Activated CD4-positive, alpha-beta T cell treated with anti-CD3 and anti-CD28 coated beads for 36 hours (primary cell): Measurements from ENCODE around the gene OR3A2. TPM values are rescaled to one million over a fixed set of nuclear protein-coding genes. Genes with fewer than 3 reads are reported as not detected.
"Not testable (repeated sequence)": the region's sequence is repeated elsewhere in the genome, so short reads cannot be mapped to it uniquely, and the experiment has no call there.

Experiments
- ATAC-seq: fragments of 200-7000 bp; cut with Tn5 transposase; one replicate; pipeline ENCODE4 v1.10.0; 2021; ENCODE audit warnings: mild to moderate bottlenecking, moderate library complexity
- CTCF ChIA-PET: fragments of 350-600 bp; sonication (Branson Sonifier 250); formaldehyde crosslinking; loops from one replicate; lab custom pipeline; 2021; ENCODE audit warnings: antibody characterized with exemption; lab: Charles Lee
- POLR2A ChIA-PET: fragments of 350-600 bp; sonication (Branson Sonifier 250); formaldehyde crosslinking; loops from one replicate; lab custom pipeline; 2021; ENCODE audit warnings: antibody characterized with exemption, inconsistent platforms; lab: Charles Lee
- DNase-seq: peaks from one replicate; pipeline ENCODE4 v3.0.0-alpha.2; 2020
- H3K27ac Mint-ChIP-seq: one replicate; pipeline ENCODE4 v1.8.0; 2021; ENCODE audit warnings: mixed read lengths
- H3K27me3 Mint-ChIP-seq: one replicate; pipeline ENCODE4 v1.8.0; 2021; ENCODE audit warnings: mixed read lengths
- H3K36me3 Mint-ChIP-seq: one replicate; pipeline ENCODE4 v1.8.0; 2021; ENCODE audit warnings: low read depth, mixed read lengths
- H3K4me1 Mint-ChIP-seq: one replicate; pipeline ENCODE4 v1.8.0; 2021; ENCODE audit warnings: mixed read lengths
- H3K4me3 Mint-ChIP-seq: one replicate; pipeline ENCODE4 v1.8.0; 2021; ENCODE audit warnings: mild to moderate bottlenecking, moderate library complexity, mixed read lengths
- H3K9me3 Mint-ChIP-seq: one replicate; pipeline ENCODE4 v1.8.0; 2021; ENCODE audit warnings: low read depth, mixed read lengths
- intact Hi-C, 2 experiments: fragments of 100-400 bp; cut with DNase I in 1 of 2; cut with micrococcal nuclease in 1 of 2; formaldehyde crosslinking; loops; one replicate each; pipeline versions ENCODE4 v1.14.2 to v1.15.1; 2022 to 2024; cut with DNase I, micrococcal nuclease
- total RNA-seq, 2 experiments: library from RNA; stranded (reverse); gene quantifications; one replicate each; pipeline ENCODE4 v1.2.3, GENCODE V29; 2021

The OR3A2 gene
- total RNA-seq = 1 to 10 TPM; 2.5 to 3.5 TPM

- Mint-ChIP-seq H3K4me3 (peak within 1 kb of the TSS; percentile 73), H3K27me3 (peaks cover 23% of the 10 kb centered on the region), H3K9me3 (no peaks in the 10 kb centered on the region), H3K27ac (peak within 1 kb of the TSS; percentile 72), H3K36me3 (no peaks in the 10 kb centered on the region), H3K4me1 (peaks cover 2% of the 10 kb centered on the region)
- intact Hi-C loops = no loop called here
- DNase-seq (peak; percentile 67), ATAC-seq (peak; percentile 97)
- CTCF ChIA-PET = no interaction called here
- POLR2A ChIA-PET = interaction anchor here (0.6 kb wide), 1 partner anchor 598 kb away, joined by 5 read pairs; no protein-coding TSS in a partner anchor
Observed at GRCh38 chr17:3385869-3386816, at the start of gene OR3A2. TSS of gene OR3A2 (minus strand) at chr17:3386308.

- Mint-ChIP-seq H3K4me1 (no peaks in the 10 kb centered on the region), H3K27ac (no peak within 1 kb of the TSS), H3K36me3 (no peaks in the 10 kb centered on the region), H3K4me3 (no peak within 1 kb of the TSS), H3K9me3 (peaks cover 3% of the 10 kb centered on the region), H3K27me3 (peaks cover 17% of the 10 kb centered on the region)
- no peak for DNase-seq
- ATAC-seq = no peak
- CTCF ChIA-PET = no interaction called here
- POLR2A ChIA-PET = no interaction called here
- intact Hi-C loops = no loop called here
Observed at GRCh38 chr17:3433741-3434140, 47.6 kb upstream of the OR3A2 start, which contains the start of gene OR1E2. TSS of gene OR1E2 (minus strand) at chr17:3433841. CDS start at chr17:3433841, 0 bp downstream.

GRCh38 chr17:3433215-3433614 is 47.1 kb upstream of the OR3A2 start:
- peak; percentile 33 for DNase-seq
- intact Hi-C loops, ATAC-seq, H3K27ac Mint-ChIP-seq, H3K4me3 Mint-ChIP-seq, CTCF ChIA-PET, POLR2A ChIA-PET, H3K36me3 Mint-ChIP-seq, H3K9me3 Mint-ChIP-seq, H3K4me1 Mint-ChIP-seq: not testable (repeated sequence)
- H3K27me3 Mint-ChIP-seq = peaks cover 20% of the 10 kb centered on the region

GRCh38 chr17:3418222-3418621 is 32.1 kb upstream of the OR3A2 start:
- CTCF ChIA-PET = no interaction called here
- Mint-ChIP-seq H3K36me3 (no peaks in the 10 kb centered on the region), H3K9me3 (peaks cover 2% of the 10 kb centered on the region), H3K27me3 (peaks cover 16% of the 10 kb centered on the region), H3K4me1 (no peaks in the 10 kb centered on the region), H3K4me3 (no peak overlapping the region), H3K27ac (no peak overlapping the region)
- no peak for ATAC-seq
- intact Hi-C loops = no loop called here
- POLR2A ChIA-PET = no interaction called here
- DNase-seq = no peak

- CTCF ChIA-PET = no interaction called here
- Mint-ChIP-seq H3K9me3 (peaks cover 2% of the 10 kb centered on the region), H3K27ac (no peak overlapping the region), H3K36me3 (no peaks in the 10 kb centered on the region), H3K27me3 (peaks cover 18% of the 10 kb centered on the region), H3K4me3 (no peak overlapping the region), H3K4me1 (no peaks in the 10 kb centered on the region)
- no peak for ATAC-seq
- intact Hi-C loops = no loop called here
- DNase-seq = no peak
- POLR2A ChIA-PET = no interaction called here
Observed at GRCh38 chr17:3415610-3416009, 29.5 kb upstream of the OR3A2 start.

GRCh38 chr17:3412216-3412615 is 26.1 kb upstream of the OR3A2 start:
- CTCF ChIA-PET, H3K27ac Mint-ChIP-seq, H3K4me3 Mint-ChIP-seq, ATAC-seq, POLR2A ChIA-PET, DNase-seq, H3K36me3 Mint-ChIP-seq, H3K4me1 Mint-ChIP-seq: not testable (repeated sequence)
- intact Hi-C loops = loop anchor here in 1 of 2 experiments (5.0 kb wide), 1 partner anchor 130 kb away; no protein-coding TSS in a partner anchor
- Mint-ChIP-seq H3K27me3 (peaks cover 25% of the 10 kb centered on the region), H3K9me3 (peaks cover 10% of the 10 kb centered on the region)

- intact Hi-C loops = loop anchor here in 1 of 2 experiments (5.0 kb wide), 1 partner anchor 129 kb away; no protein-coding TSS in a partner anchor
- no peak for ATAC-seq
- Mint-ChIP-seq H3K4me3 (no peak within 1 kb of the TSS), H3K9me3 (peaks cover 14% of the 10 kb centered on the region), H3K27ac (no peak within 1 kb of the TSS), H3K36me3 (peaks cover 4% of the 10 kb centered on the region), H3K4me1 (no peaks in the 10 kb centered on the region), H3K27me3 (peaks cover 28% of the 10 kb centered on the region)
- ChIA-PET CTCF (no interaction called here), POLR2A (no interaction called here)
- no peak for DNase-seq
Observed at GRCh38 chr17:3411070-3411469, 25.0 kb upstream of the OR3A2 start, which contains the start of gene OR3A3. TSS of gene OR3A3 (plus strand) at chr17:3411370.

- H3K4me1 Mint-ChIP-seq, H3K4me3 Mint-ChIP-seq, POLR2A ChIA-PET, DNase-seq, intact Hi-C loops, CTCF ChIA-PET, H3K36me3 Mint-ChIP-seq, H3K27ac Mint-ChIP-seq, ATAC-seq: not testable (repeated sequence)
- Mint-ChIP-seq H3K9me3 (peaks cover 15% of the 10 kb centered on the region), H3K27me3 (peaks cover 15% of the 10 kb centered on the region)
Observed at GRCh38 chr17:3403856-3404255, 17.7 kb upstream of the OR3A2 start.

- intact Hi-C loops = no loop called here
- ChIA-PET POLR2A (no interaction called here), CTCF (no interaction called here)
- Mint-ChIP-seq H3K27ac (no peak overlapping the region), H3K9me3 (peaks cover 4% of the 10 kb centered on the region), H3K27me3 (peaks cover 9% of the 10 kb centered on the region), H3K36me3 (no peaks in the 10 kb centered on the region), H3K4me3 (no peak overlapping the region), H3K4me1 (no peaks in the 10 kb centered on the region)
- ATAC-seq (no peak), DNase-seq (no peak)
Observed at GRCh38 chr17:3401786-3402185, 15.7 kb upstream of the OR3A2 start.

- Mint-ChIP-seq H3K27ac (no peak overlapping the region), H3K4me1 (no peaks in the 10 kb centered on the region), H3K9me3 (no peaks in the 10 kb centered on the region), H3K4me3 (no peak overlapping the region), H3K27me3 (peaks cover 13% of the 10 kb centered on the region), H3K36me3 (no peaks in the 10 kb centered on the region)
- ATAC-seq = no peak
- ChIA-PET POLR2A (no interaction called here), CTCF (interaction anchor here (0.7 kb wide), 1 partner anchor 243 kb away, joined by 4 read pairs; no protein-coding TSS in a partner anchor)
- no peak for DNase-seq
- intact Hi-C loops = no loop called here
Observed at GRCh38 chr17:3400055-3400454, 13.9 kb upstream of the OR3A2 start.

- ATAC-seq (no peak), DNase-seq (no peak)
- Mint-ChIP-seq H3K9me3 (no peaks in the 10 kb centered on the region), H3K27me3 (peaks cover 16% of the 10 kb centered on the region), H3K36me3 (no peaks in the 10 kb centered on the region), H3K27ac (no peak within 1 kb of the TSS), H3K4me3 (no peak within 1 kb of the TSS), H3K4me1 (no peaks in the 10 kb centered on the region)
- CTCF ChIA-PET = no interaction called here
- intact Hi-C loops = no loop called here
- POLR2A ChIA-PET = no interaction called here
Observed at GRCh38 chr17:3398310-3398709, 12.2 kb upstream of the OR3A2 start, which contains the start of gene OR1E1. TSS of gene OR1E1 (minus strand) at chr17:3398410. CDS start at chr17:3398410, 0 bp downstream.

- ATAC-seq, H3K4me3 Mint-ChIP-seq, intact Hi-C loops, CTCF ChIA-PET, H3K36me3 Mint-ChIP-seq, H3K27ac Mint-ChIP-seq, POLR2A ChIA-PET, H3K4me1 Mint-ChIP-seq, H3K9me3 Mint-ChIP-seq: not testable (repeated sequence)
- H3K27me3 Mint-ChIP-seq = peaks cover 16% of the 10 kb centered on the region
- DNase-seq = peak; percentile 49
Observed at GRCh38 chr17:3397801-3398200, 11.7 kb upstream of the OR3A2 start.
